HCT116 (cell line): ENCODE data around the gene SPTLC1.

Experiments
- CBX3 ChIP-seq: IDR thresholded peaks from 2 replicates; pipeline ENCODE4 v1.6.1; 2012; ENCODE audit warnings: low read depth
- CTCF ChIP-seq, 3 experiments: fragments of 200-600 bp in 1 of 3; sonication (generic) in 1 of 3; IDR thresholded peaks in 2 of 3; conservative IDR thresholded peaks in 1 of 3; 2 replicates each; pipeline ENCODE4 v1.5.1; 2012 to 2017; ENCODE audit warnings: low read depth in 2 of 3, low read length in 2 of 3, antibody characterized with exemption in 1 of 3, borderline replicate concordance in 1 of 3, control low read depth in 1 of 3, mild to moderate bottlenecking in 1 of 3, mixed read lengths in 1 of 3, mixed run types in 1 of 3, moderate library complexity in 1 of 3; ENCODE audit not compliant: insufficient read depth in 1 of 3
- EGR1 ChIP-seq: IDR thresholded peaks from 2 replicates; pipeline ENCODE4 v1.6.1; 2012; ENCODE audit warnings: low read depth
- EZH2 ChIP-seq: fragments of 200-600 bp; sonication (generic); IDR thresholded peaks from 2 replicates; pipeline ENCODE4 v1.6.1; 2017; ENCODE audit warnings: antibody characterized with exemption, mixed run types
- EZH2phosphoT487 ChIP-seq: fragments of 200-600 bp; IDR thresholded peaks from 2 replicates; pipeline ENCODE4 v1.6.1; 2018; ENCODE audit warnings: antibody characterized with exemption, borderline replicate concordance
- JUND ChIP-seq: IDR thresholded peaks from 2 replicates; pipeline ENCODE4 v1.6.1; 2012
- MAX ChIP-seq: IDR thresholded peaks from 2 replicates; pipeline ENCODE4 v1.6.1; 2012
- POLR2A ChIP-seq: IDR thresholded peaks from 2 replicates; pipeline ENCODE4 v1.7.0; 2011; ENCODE audit warnings: borderline replicate concordance; ENCODE audit not compliant: insufficient read depth, insufficient read length; ENCODE audit errors: extremely low read depth
- POLR2AphosphoS5 ChIP-seq: IDR thresholded peaks from 2 replicates; pipeline ENCODE4 v1.6.1; 2011; ENCODE audit warnings: mild to moderate bottlenecking, low read depth, low read length, moderate library complexity
- YY1 ChIP-seq: IDR thresholded peaks from 2 replicates; pipeline ENCODE4 v1.6.1; 2011; ENCODE audit warnings: low read length, low read depth, moderate library complexity, mild to moderate bottlenecking; ENCODE audit not compliant: insufficient replicate concordance; ENCODE audit errors: extremely low read depth
- ZNF274 ChIP-seq: fragments of 200-500 bp; sonication (Bioruptor generic); IDR thresholded peaks from 2 replicates; pipeline ENCODE4 v1.6.1; 2014; ENCODE audit warnings: mild to moderate bottlenecking, low read depth, low read length, inconsistent platforms

GRCh38 chr9:92058026-92058425 is 57.2 kb downstream of the SPTLC1 start:
- TF ChIP-seq CTCF (IDR thresholded peaks at IDR 0.05 in 2 of 3, conservative IDR thresholded peaks at IDR 0.05 in 1 of 3; ENCODE audit: borderline replicate concordance in 1 of 3, insufficient read depth in 1 of 3, low read depth in 2 of 3, low read length in 2 of 3) (no peak), EZH2 (no peak), POLR2A (no peak), POLR2AphosphoS5 (no peak), EZH2phosphoT487 (no peak), ZNF274 (no peak), CBX3 (no peak), JUND (no peak), YY1 (no peak), MAX (no peak), EGR1 (no peak)
